ENCODE measurements around the gene GARS1.

Gene GARS1

DNA sequence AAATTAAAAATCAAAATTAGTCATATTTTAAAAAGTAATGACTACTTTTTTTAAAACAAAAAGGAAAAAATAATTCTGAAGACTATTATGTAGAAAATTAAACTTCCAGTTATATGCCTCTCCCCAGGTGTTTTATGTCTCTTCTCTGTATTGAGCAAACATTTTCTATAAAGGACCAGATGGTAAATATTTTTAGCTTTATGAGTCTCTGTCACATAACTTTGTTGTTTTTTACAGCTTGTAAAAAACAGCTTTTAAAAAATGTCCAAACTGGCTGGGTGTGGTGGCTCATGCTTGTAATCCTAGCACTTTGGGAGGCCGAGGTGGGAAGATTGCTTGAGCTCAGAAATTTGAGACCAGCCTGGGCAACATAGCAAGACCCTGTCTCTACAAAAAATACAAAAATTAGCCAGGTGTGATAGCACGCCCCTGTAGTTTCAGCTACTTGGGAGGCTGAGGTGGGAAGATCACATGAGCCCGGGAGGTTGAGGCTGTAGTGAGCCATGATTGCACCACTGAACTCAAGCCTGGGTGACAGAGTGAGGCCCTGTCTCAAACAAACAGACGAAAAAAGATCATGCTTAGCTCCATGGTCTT, 23.5 kb downstream of the GARS1 start:
- no peak overlapping the region for H3K4me3 ChIP-seq (ENCODE audit: low read depth, low read length)

DNA sequence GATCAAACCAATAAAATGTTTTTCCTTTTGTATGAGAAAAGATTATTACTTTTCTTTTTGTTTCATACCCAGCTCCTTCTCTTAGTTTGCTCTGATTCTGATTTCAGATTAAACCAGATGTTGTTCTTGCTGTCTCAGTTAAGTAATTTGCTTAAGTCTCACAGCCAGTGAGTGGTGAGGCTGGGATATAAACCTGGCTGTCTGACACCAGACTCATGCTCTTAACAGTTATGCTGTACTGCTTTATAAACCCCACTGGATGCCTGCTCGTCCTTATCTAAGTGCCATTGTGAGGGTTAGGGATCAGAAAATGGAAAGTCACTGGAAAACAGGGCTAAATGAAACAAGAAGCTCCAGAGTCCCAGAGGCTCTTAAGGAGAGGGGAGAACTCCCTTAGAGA, 24.3 kb downstream of the GARS1 start:
- H3K4me3 ChIP-seq (ENCODE audit: low read depth, low read length) = no peak overlapping the region

- no peak overlapping the region for H3K4me3 ChIP-seq (ENCODE audit: low read depth, low read length)
Measured at GRCh38 chr7:30625283-30625682, 30.6 kb downstream of the GARS1 start.

DNA sequence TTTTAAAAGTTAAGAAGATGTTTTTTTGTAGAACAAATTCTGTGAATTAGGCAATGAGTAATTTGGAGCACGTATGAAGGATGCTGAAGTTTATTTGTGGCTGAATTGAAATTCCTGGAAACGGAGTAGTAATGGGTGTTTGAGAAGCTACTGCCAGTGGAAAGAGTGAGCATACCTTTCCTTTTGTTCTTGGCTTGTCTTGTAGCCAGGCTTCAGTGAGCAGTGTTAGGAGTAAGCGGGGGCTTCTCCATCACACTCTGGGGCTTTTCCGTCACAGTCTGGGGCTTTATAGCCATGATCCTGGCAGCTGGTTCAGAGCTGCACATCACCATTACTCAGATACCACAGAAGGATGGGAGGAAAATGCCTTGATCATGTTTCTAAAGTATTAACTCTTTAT, 32.3 kb downstream of the GARS1 start:
- no peak overlapping the region for H3K4me3 ChIP-seq (ENCODE audit: low read depth, low read length)

DNA sequence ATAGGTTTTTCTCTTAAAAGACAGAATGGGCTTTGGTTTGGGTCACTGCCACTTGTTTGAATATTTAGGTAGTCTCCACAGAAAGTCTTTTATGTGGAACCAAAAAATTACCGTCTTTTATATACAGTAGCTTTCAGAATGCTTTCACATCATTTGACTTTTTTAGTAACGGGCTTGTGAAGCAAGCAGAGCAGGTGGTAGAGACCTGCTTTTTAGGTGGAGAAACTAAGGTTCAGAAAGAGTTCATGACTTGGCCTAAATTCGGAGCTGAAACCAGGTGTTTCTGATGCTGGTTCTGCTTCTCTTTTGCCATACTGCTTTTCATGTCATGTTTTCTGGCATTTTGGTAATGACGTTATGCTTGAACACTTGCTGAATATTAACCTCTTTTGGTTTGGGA, 36.3 kb downstream of the GARS1 start:
- no peak overlapping the region for H3K4me3 ChIP-seq (ENCODE audit: low read depth, low read length)

DNA sequence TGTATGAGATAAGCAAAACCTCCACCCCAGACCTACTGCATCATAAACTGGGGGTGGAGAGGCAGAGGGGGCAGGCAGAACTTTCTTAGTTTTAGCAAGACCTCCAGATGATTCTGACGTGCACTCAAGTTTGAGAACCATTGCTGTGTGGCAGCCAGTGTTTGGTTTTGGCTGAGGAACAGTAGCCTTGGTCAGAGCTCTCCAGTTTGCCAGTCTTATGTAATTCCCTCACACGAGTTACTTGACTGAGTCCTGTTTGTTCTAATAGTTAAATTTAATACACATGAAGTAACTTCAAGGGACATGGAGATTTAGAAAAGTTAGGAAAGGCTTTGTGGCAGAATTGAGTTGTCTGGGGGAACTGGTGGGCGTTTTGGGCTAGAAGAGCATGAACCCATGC, 38.5 kb downstream of the GARS1 start:
- no peak overlapping the region for H3K4me3 ChIP-seq (ENCODE audit: low read depth, low read length)

GRCh38 chr7:30634193-30634626, 39.5 kb downstream of the GARS1 start:
- H3K4me3 ChIP-seq (ENCODE audit: low read depth, low read length) = no peak overlapping the region

GRCh38 chr7:30634634-30635201, 40.0 kb downstream of the GARS1 start:
- no peak overlapping the region for H3K4me3 ChIP-seq (ENCODE audit: low read depth, low read length)

- no peak overlapping the region for H3K4me3 ChIP-seq (ENCODE audit: low read depth, low read length)
Measured at GRCh38 chr7:30635798-30636197, 41.1 kb downstream of the GARS1 start.

DNA sequence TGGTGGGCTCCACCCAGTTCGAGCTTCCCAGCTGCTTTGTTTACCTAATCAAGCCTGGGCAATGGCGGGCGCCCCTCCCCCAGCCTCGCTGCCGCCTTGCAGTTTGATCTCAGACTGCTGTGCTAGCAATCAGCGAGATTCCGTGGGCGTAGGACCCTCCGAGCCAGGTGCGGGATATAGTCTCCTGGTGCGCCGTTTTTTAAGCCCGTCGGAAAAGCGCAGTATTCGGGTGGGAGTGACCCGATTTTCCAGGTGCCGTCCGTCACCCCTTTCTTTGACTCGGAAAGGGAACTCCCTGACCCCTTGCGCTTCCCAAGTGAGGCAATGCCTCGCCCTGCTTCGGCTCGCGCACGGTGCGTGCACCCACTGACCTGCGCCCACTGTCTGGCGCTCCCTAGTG, 47.6 kb downstream of the GARS1 start:
- peak overlapping the region; percentile 14 for H3K4me3 ChIP-seq (ENCODE audit: low read depth, low read length)

DNA sequence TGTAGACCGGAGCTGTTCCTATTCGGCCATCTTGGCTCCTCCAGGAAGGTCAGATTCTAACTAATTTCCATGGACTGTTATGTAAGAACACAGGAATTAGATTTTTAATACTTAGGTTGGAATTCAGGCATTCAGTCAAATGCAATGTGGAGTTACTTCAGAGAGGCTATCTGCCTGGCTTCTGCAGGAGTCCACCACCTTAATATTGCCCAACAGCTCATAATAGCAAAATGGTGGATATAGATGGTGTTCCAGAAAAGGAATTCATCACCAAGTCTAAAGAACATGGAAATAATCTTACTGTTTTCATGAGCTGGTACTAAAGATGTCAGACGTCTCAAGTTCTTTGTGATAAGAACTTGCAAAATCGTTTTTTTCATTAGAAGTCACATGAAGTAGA, 48.1 kb downstream of the GARS1 start:
- peak overlapping the region; percentile 14 for H3K4me3 ChIP-seq (ENCODE audit: low read depth, low read length)

- H3K4me3 ChIP-seq (ENCODE audit: low read depth, low read length) = no peak overlapping the region
Measured at GRCh38 chr7:30644286-30644955, 49.7 kb downstream of the GARS1 start.

DNA sequence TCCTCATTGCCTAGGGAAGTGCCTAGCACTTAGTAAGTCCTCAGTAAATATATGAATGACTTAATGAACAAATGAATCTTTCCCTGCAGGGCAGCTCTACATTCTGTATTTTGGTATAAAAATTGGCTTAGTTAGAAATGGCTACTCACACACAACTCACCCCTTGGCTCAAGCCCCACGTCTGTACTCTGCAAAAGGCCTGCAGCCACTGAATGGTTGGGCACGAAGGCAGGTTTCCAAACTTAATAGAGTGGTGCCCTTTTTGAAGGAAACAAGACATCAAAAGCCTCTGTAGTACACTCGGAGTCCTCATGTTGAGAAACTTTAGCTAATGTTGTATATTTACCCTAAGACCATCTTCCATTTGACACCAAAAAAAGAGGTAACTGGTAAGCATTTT, 51.0 kb downstream of the GARS1 start:
- no peak overlapping the region for H3K4me3 ChIP-seq (ENCODE audit: low read depth, low read length)

GRCh38 chr7:30646154-30646553, 51.5 kb downstream of the GARS1 start:
- H3K4me3 ChIP-seq (ENCODE audit: low read depth, low read length) = no peak overlapping the region

DNA sequence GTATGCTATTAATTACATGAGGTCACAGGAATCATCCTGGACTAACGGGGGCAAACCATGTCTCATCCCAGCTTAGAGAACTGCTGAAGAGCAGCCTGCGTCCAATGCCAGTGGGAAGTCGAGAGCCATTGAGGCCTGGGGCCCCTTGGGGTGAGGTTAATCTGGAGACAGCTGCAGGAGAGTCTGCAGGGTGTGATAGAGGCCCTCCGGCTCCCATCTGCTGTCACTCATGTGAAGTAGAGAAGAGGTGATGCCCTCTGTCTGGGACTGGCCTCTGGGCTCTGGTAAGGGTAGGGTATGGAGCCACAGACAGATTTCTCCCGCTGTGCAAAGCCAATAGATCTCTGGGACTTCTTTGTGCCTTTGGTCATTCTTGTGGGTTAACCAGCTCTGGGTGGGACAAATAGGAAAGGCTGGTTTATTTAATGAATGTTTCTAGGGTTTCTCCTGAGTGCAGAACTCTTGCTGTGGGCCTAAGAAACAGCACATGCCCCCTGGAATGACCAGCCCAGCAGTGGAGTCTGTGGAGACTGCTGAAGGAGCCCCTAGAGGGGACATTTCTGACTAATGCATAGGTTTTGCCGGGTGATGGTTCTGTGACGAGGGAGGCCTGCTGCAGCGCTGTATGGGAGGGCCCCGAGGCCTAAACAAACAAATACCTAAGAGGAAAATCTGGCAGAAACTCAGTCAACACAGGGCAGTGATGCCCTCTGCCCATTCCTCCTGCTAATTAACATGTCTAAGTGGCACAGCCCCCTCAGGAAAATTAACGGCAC, 53.1 kb downstream of the GARS1 start:
- H3K4me3 ChIP-seq (ENCODE audit: low read depth, low read length) = no peak overlapping the region

DNA sequence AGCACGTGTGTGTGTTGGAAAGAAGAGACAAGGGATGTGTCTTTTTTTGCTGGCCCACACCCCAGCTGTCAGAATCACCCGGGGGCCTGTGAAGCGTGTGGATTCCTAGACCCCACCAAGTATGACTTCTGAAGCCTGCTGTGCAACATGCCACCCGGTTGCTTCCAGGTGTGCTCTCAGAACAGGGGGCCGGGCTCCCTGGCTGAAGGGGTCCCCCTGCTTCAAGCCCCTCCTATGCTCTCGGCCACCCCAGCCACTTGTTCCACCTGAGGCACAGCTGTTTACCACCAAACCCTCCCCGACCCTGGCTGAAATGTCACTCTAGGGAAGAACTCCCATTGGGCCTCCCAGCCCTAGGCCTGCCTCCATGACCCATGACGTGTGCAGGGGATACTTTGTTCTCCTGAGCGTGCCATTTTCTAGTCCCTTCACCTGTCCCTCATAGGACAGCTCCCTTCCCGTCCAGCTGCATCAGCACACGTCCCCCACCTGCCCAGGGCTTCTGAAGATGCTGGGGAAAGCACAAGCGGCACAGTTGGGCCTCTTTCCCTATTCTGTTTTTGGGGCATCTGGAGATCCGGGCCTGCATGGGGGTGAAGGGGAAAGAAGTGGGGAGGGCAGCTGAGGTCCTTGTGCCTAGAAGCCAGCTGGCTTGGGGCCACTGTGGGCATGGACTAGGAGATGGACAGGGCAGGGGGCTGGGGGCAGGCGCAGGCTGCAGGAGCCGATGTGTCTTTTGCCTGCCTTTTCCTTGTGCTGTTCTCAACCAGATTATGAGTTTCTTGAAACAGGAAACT, 54.3 kb downstream of the GARS1 start:
- H3K4me3 ChIP-seq (ENCODE audit: low read depth, low read length) = no peak overlapping the region

GRCh38 chr7:30649717-30650420, 55.2 kb downstream of the GARS1 start:
- H3K4me3 ChIP-seq (ENCODE audit: low read depth, low read length) = no peak overlapping the region

GRCh38 chr7:30650421-30650808, 55.7 kb downstream of the GARS1 start:
- no peak overlapping the region for H3K4me3 ChIP-seq (ENCODE audit: low read depth, low read length)

DNA sequence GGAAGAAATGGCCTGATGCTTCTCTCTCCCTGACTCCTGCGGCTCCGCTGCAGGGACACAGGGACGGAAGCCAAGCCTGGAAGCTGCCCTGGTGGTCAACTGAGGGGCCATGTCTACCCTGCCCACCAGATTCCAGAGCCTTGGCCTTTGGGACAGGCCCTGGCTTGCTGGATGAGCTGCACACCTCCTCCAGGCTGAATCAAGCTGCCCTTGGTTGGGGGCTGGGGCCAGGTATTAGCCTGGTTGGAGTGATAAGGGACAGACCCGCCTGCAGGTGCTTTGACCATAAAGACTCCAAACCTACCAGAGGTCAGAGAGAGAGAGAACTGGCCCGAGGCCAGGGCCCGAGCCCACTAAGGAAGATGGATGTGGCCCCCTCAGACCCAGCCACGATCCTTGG, 57.5 kb downstream of the GARS1 start:
- H3K4me3 ChIP-seq (ENCODE audit: low read depth, low read length) = no peak overlapping the region
